GM19035 (cell line): Measurements from ENCODE around the gene SEC23IP.

Experiments used
- ATAC-seq: cut with Tn5 transposase; IDR thresholded peaks from one replicate; pipeline ENCODE4 v1.9.1; 2021; ENCODE audit not compliant: unreplicated experiment

The SEC23IP gene

DNA sequence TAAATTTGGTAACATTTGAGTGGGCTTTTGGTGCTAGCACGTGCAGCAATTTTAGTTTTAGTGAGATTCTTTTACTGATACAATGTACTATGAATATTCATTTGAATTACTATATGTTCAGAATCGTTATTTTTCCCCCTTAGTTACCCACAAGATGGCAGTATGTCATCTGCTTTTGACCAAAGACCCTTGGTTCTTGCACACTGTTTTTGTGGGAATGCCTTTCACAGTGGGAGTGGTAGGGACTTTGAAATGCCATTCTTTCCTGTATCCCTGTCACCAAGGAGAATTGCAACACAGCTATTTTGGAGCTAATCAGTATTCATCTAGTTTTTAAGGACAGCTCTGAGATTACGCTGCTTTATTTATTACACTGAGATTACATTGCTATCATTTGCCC, 40.6 kb downstream of the SEC23IP start:
- no peak for ATAC-seq

DNA sequence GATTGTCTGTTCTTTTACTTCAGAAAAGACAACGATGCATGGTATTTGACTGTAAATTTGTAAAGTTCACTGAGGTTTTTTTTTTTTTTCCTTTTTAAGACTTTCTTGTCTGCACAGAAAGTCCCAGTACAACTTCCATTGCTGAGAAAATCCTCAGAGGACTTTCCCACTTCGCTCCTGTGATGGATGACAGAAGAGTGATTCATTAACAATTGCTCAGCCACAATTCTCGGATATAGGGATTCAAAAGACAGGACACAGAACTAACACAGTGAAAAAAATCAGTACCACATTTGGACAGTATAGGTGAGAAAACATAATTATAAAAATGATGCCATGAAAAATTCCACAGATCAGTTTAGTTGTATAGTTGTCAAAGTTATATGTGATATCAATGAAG, 48.0 kb downstream of the SEC23IP start:
- ATAC-seq = no peak

DNA sequence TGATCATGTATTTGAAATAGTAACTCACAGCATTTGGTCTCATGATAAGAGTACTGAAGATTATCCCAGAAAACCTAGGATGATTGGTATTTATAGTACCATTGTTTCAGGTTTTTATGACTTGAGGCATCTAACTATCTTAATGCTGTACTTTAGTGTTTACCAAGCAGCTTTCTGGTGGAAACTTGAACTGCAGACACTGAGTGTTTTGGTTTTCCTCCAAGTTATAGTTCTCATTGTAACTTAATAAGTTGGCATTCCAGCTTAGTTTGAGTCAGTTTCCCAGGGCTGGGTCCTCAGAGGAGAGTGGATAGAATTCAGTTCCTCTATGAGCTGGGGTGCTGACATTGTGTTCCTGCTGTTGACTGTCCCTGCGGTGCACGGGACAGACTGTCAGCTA, 50.4 kb downstream of the SEC23IP start:
- no peak for ATAC-seq

- ATAC-seq = no peak
Observed at GRCh38 chr10:119945805-119946204, 53.3 kb downstream of the SEC23IP start.

DNA sequence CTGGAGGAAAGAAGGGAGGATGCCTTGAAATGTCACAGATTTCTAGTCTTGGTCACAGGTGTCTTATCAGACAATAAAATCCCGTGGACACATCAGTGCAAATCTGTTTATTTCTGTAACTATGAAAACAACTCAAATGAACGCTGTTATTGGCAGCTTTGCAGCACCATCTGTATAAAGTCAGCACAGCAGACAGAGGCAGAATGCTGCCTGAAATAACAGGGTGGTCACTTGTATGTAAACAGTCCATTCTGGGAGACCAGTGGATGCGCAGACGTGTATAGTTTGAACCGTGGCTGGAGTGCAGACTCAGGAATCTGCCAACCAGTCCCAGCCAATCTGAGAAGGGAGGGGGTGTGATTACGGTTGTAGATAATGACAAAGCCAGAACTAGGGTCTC, 54.8 kb downstream of the SEC23IP start:
- ATAC-seq = no peak

GRCh38 chr10:119957451-119957850, 64.9 kb downstream of the SEC23IP start:
- no peak for ATAC-seq

GRCh38 chr10:119962837-119963236, 70.3 kb downstream of the SEC23IP start:
- ATAC-seq = no peak

- ATAC-seq = no peak
Observed at GRCh38 chr10:119967066-119967465, 74.5 kb downstream of the SEC23IP start.

- ATAC-seq = no peak
Observed at GRCh38 chr10:119969609-119970008, 77.1 kb downstream of the SEC23IP start.

- no peak for ATAC-seq
Observed at GRCh38 chr10:119970107-119970506, 77.6 kb downstream of the SEC23IP start.

DNA sequence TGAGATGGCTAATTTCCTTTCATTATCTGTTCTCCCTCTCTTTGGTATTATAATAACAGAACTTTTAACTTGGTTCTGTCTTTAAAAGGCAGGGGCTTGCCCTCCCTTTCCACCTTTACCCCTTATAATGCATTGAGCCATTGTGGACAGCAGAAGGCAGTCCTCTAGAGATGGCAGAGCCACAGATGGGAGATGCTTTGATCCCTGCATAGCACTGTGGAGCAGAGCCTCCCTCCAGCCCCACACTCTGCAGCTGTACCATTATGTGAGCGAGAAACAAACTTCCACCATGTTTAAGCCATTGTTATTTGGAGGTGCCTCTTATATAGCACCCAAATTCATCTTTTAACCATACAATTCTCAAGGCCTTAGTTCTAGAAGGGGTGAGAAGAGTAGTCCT, 78.4 kb downstream of the SEC23IP start:
- no peak for ATAC-seq

- ATAC-seq = no peak
Observed at GRCh38 chr10:119973281-119973680, 80.8 kb downstream of the SEC23IP start.

DNA sequence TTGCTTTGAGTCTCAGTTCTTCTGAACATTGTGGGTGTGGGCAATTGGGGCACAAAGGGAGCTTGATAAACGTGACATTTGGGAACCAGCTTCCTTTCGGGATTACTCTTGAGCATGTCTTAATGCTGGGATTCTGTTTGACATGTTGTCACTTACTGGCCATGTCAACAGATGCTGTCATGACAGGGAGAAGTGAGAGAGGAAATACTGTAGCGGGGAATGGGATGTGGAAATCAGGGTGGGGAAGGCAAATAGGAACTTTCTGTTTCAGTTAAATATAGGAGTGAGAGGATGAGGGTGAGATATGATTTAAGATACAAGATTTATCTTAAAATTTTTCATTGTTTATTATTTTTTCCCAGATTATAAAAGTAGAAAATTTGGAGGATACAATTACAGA, 83.9 kb downstream of the SEC23IP start:
- no peak for ATAC-seq

DNA sequence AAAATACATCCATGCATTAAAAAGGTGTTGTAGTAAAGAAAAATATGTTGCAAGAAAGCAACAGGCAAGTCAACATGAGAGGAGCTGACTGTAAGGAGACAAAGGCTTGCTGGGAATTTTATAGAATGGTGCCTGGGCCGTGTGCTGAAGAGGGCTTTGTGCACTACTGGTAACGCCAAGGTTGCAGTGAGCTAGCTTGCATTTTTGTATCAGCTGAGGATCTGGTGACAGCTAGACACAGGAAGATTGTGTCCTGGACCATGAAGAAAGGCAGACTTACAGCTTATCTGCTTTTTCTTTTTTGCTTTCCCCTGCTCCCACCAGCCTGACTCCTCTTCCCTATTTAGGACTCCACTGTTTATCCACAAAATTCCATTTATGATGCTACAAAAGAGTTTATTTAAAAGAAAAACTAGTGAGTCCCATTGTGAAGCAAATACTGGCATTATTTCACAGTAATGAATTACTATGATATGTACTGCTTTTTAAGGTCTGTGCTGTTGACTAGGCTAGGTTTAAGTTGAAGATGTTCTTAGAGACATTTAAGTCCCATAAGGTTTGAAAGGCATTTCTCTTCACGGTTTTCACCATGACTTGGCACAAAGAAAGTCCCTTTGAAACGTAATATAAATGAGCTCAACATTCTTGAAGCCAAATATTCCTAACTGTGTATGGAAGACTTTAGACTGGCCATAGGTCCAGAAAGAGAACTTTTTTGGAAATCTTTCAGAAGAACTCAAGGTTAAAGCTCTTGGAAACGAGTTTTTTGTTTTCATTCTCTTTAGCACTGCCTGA, 88.6 kb downstream of the SEC23IP start:
- ATAC-seq = no peak

GRCh38 chr10:119981826-119982225, 89.3 kb downstream of the SEC23IP start:
- ATAC-seq = no peak

- no peak for ATAC-seq
Observed at GRCh38 chr10:119988333-119988732, 95.8 kb downstream of the SEC23IP start.

GRCh38 chr10:119989966-119990365, 97.4 kb downstream of the SEC23IP start:
- no peak for ATAC-seq

GRCh38 chr10:119991066-119991465, 98.5 kb downstream of the SEC23IP start:
- no peak for ATAC-seq

- no peak for ATAC-seq
Observed at GRCh38 chr10:119991816-119992215, 99.3 kb downstream of the SEC23IP start.
